Measurements from ENCODE around the gene PHOX2A.

PHOX2A gene

DNA sequence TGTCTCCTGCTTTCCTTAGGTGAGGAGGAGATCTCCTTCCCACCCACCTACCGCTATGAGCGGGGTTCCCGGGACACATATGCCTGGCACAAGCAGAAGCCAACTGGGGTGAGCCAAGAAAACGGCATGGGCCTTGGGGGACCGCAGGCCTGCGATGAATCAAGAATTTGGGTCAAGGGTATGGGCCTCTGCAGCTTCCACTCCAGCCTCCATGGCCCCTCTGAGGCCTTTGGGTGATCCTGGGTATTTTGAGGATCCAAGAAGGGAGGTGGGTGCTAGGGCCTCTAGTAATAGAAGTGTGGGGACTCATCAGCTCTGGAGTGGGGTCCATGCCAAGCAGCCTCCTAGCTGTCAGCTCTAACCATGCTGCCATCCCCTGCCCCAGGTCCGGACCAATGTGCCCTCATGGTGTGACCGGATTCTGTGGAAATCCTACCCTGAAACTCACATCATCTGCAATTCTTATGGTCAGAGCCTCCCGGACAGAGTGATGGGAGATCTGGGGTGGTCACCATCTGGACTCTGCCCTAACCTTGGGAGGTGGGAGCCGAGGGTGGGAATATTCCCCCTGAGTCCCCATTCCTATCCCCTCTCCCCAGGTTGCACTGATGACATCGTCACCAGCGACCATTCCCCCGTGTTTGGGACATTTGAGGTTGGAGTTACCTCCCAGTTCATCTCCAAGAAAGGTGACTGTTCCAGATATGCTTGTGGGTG lies 10.8 kb downstream of the PHOX2A start:
- H3K4me3 ChIP-seq (ENCODE audit: low read length): no peak overlapping the region
- peaks cover 5% of the 10 kb centered on the region; the same call in 1 of the 2 replicates for H3K4me1 ChIP-seq (ENCODE audit: insufficient read depth, low read length)
- no peak overlapping the region for H3K9ac ChIP-seq (ENCODE audit: low read depth, low read length)
- H3K36me3 ChIP-seq (ENCODE audit: insufficient read depth, low read length): peaks cover 93% of the 10 kb centered on the region
- H3K27me3 ChIP-seq (ENCODE audit: insufficient read depth, low read length): no peaks in the 10 kb centered on the region
- no peak overlapping the region for H3K27ac ChIP-seq (ENCODE audit: low read depth, low read length)
- H3K9me3 ChIP-seq (ENCODE audit: insufficient read depth, low read depth, low read length): no peaks in the 10 kb centered on the region
- 95% methylated on average over 12 of the region's 13 CpGs for WGBS

DNA sequence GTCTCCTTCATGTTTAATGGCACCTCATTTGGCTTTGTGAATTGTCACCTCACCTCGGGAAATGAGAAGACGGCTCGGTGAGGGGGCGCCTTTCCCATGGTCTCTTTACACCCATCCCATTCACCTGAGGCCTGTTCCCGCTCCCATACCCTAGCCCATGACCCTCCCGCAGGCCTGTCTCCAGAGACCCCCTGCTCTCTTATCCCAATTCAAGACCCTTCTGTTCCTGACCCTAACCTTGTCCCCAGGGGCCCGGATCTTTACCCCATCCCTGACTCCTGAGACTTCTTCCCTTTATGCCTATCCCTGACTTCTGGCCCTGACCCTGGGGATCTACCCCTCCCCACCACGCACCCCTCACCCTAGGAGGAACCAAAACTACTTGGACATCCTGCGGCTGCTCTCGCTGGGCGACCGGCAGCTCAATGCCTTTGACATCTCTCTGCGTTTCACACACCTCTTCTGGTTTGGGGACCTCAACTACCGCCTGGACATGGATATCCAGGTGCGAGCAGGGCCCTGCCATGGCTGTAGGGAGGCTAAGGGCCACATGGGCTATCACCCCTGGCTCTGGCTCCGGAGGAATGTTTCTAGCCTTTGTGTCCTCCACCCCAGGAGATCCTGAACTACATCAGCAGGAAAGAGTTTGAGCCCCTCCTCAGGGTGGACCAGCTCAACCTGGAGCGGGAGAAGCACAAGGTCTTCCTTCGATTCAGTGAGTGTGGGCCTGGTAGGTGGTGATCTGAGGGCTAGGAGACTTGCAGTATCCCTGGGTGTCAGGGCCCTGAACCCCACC lies 11.5 kb downstream of the PHOX2A start:
- Histone ChIP-seq H3K9ac (ENCODE audit: low read depth, low read length) (no peak overlapping the region), H3K27me3 (ENCODE audit: insufficient read depth, low read length) (no peaks in the 10 kb centered on the region), H3K36me3 (ENCODE audit: insufficient read depth, low read length) (peaks cover 97% of the 10 kb centered on the region), H3K4me3 (ENCODE audit: low read length) (no peak overlapping the region), H3K9me3 (ENCODE audit: insufficient read depth, low read depth, low read length) (no peaks in the 10 kb centered on the region), H3K4me1 (ENCODE audit: insufficient read depth, low read length) (peaks cover under 1% of the 10 kb centered on the region; the same call in 1 of the 2 replicates), H3K27ac (ENCODE audit: low read depth, low read length) (no peak overlapping the region)
- WGBS: 96% methylated on average over 18 of the region's 18 CpGs

DNA sequence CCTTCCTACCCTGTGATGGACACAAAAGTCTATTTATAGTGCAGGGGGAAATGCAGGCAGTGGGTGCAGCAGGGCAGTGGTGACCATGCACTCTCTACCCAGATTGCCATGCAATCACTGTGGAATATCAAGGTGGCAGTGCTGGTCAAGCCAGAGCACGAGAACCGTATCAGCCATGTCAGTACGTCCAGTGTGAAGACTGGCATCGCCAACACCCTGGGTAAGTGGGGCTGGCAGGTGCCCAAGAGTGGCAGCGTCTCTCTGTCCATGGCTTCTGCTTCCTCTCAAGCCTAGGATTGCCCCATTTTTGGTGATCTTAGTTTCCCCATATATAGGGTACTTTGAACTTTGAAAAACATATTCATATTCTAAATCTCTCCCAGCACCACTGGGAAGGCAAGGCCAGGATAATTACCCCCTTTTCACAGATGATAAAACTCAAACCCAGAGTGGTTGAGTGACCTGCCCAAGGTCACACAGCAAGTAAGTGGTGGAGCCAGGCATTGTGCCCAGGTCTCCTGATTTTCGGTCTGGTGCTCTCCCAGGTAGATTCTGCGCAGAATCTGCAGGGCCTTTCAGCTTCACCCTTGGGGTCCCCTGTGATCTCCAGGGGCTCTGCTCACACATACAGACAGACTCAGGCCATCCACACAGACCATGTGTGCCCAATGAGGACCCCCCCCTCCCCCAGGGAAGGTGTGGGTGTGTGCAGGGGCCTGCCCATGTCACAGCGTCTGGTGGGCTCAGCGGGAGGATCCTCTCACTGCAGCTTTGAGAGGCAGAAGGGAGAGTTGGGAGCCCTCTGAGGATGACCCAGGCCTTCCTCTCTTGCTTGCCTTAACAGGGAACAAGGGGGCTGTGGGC lies 12.3 kb downstream of the PHOX2A start:
- H3K9ac ChIP-seq (ENCODE audit: low read depth, low read length): no peak overlapping the region
- H3K27me3 ChIP-seq (ENCODE audit: insufficient read depth, low read length): no peaks in the 10 kb centered on the region
- H3K36me3 ChIP-seq (ENCODE audit: insufficient read depth, low read length): peaks cover 95% of the 10 kb centered on the region
- H3K9me3 ChIP-seq (ENCODE audit: insufficient read depth, low read depth, low read length): no peaks in the 10 kb centered on the region
- H3K27ac ChIP-seq (ENCODE audit: low read depth, low read length): no peak overlapping the region
- WGBS: 94% methylated on average over 9 of the region's 9 CpGs
- H3K4me1 ChIP-seq (ENCODE audit: insufficient read depth, low read length): 0 out of 2 replicates have a peak, but pooled peaks cover 4% of the 10 kb centered on the region
- no peak overlapping the region for H3K4me3 ChIP-seq (ENCODE audit: low read length)

DNA sequence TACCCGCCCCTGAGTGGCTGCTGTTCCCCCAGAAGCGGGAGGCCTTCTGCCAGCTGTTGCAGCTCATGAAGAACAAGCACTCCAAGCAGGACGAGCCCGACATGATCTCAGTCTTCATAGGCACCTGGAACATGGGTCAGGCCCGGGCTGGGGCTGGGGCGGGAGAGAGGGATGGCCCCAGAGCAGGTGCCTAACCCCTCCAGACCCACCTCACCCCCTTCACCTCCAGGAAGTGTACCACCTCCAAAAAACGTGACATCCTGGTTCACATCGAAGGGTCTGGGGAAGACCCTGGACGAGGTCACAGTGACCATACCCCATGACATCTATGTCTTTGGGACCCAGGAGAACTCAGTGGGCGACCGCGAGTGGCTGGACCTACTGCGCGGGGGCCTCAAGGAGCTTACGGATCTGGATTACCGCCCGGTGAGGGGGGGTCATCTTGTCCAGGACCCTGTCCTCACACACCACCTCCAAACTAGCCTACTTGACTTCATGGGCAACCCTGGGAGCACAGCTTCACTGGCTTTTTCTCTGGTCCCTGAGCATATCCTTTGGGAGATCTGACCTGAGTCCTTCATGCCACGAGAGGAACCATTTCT lies 13.1 kb downstream of the PHOX2A start:
- Histone ChIP-seq H3K4me1 (ENCODE audit: insufficient read depth, low read length) (peaks cover 6% of the 10 kb centered on the region), H3K9ac (ENCODE audit: low read depth, low read length) (no peak overlapping the region), H3K36me3 (ENCODE audit: insufficient read depth, low read length) (peaks cover 87% of the 10 kb centered on the region), H3K27ac (ENCODE audit: low read depth, low read length) (no peak overlapping the region), H3K4me3 (ENCODE audit: low read length) (no peak overlapping the region), H3K27me3 (ENCODE audit: insufficient read depth, low read length) (no peaks in the 10 kb centered on the region), H3K9me3 (ENCODE audit: insufficient read depth, low read depth, low read length) (no peaks in the 10 kb centered on the region)
- WGBS: 95% methylated on average over 18 of the region's 18 CpGs

DNA sequence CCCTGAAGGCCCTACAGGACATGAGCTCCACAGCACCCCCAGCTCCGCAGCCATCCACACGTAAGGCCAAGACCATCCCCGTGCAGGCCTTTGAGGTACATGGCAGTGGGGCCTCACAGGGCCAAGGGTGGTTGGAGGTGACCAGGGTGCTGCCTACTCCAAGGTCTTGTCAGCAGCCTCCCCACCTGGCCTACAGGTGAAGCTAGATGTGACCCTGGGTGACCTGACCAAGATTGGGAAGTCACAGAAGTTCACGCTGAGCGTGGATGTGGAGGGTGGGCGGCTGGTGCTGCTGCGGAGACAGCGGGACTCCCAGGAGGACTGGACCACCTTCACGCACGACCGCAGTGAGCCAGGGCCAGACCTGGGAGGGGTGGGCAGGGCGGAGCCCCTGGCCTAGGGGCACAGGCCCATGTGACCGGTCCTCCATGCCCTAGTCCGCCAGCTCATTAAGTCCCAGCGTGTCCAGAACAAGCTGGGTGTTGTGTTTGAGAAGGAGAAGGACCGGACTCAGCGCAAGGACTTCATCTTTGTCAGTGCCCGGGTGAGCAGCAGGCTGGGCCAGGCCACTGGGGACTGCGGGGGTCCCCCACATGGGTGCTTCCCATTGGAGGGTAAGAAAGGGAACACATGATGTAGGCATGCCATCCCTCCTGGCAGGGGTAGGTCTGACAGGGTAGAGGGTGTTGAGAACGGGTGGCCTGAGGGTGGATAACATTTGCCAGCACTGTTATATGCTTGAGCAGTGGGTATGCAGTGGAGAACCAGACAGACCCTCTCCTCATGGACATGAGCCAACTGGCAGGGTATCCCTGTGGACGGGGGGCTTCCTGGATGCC lies 13.8 kb downstream of the PHOX2A start:
- H3K36me3 ChIP-seq (ENCODE audit: insufficient read depth, low read length): peaks cover 82% of the 10 kb centered on the region
- H3K9ac ChIP-seq (ENCODE audit: low read depth, low read length): no peak overlapping the region
- H3K4me1 ChIP-seq (ENCODE audit: insufficient read depth, low read length): peaks cover 11% of the 10 kb centered on the region
- WGBS: 97% methylated on average over 21 of the region's 21 CpGs
- H3K9me3 ChIP-seq (ENCODE audit: insufficient read depth, low read depth, low read length): no peaks in the 10 kb centered on the region
- H3K27ac ChIP-seq (ENCODE audit: low read depth, low read length): no peak overlapping the region
- H3K4me3 ChIP-seq (ENCODE audit: low read length): no peak overlapping the region
- H3K27me3 ChIP-seq (ENCODE audit: insufficient read depth, low read length): no peaks in the 10 kb centered on the region

DNA sequence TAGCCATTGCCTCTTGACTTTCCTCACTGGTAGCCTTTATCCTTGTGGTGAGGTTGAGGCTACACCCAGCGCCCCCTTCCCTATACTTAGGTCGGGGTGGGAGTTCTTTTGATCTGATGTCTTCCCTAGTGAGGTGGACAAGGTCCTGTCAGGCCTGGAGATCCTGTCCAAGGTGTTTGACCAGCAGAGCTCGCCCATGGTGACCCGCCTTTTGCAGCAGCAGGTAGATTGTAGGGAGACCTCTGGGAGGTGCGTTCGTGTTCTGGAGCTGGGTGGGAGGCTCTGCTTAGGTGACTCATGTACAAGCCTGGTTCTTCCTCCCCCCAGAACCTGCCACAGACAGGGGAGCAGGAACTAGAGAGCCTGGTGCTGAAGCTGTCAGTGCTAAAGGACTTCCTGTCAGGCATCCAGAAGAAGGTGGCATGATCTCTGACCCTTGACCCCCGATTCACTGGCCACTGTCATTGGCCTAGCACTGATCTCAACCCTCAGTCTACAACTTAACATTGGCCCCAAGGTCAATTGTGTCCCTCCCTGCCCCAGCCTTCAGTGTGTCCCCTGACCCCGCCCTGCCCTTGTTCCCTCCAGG lies 14.5 kb downstream of the PHOX2A start:
- WGBS: 92% methylated on average over 8 of the region's 8 CpGs
- Histone ChIP-seq H3K27me3 (ENCODE audit: insufficient read depth, low read length) (no peaks in the 10 kb centered on the region), H3K4me3 (ENCODE audit: low read length) (no peak overlapping the region), H3K4me1 (ENCODE audit: insufficient read depth, low read length) (peaks cover 11% of the 10 kb centered on the region), H3K9me3 (ENCODE audit: insufficient read depth, low read depth, low read length) (no peaks in the 10 kb centered on the region), H3K27ac (ENCODE audit: low read depth, low read length) (no peak overlapping the region), H3K9ac (ENCODE audit: low read depth, low read length) (no peak overlapping the region), H3K36me3 (ENCODE audit: insufficient read depth, low read length) (peaks cover 75% of the 10 kb centered on the region)

DNA sequence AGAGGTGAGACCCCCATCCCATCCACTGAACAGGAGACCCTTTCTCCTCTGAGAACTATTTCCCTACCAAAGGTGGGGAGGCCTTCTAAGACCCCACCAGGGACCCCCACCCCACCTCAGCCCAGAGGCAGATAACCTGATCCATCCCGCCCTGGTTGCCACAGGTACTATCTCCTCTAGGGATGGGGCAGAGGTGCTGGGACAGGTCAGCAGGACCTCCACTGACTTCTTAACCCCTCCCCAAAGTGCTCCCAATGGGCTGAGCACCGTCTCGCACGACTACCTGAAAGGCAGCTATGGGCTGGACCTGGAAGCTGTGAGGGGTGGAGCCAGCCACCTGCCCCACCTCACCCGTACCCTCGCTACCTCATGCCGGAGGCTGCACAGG lies 15.1 kb downstream of the PHOX2A start:
- WGBS: 91% methylated on average over 7 of the region's 7 CpGs
- Histone ChIP-seq H3K9ac (ENCODE audit: low read depth, low read length) (no peak overlapping the region), H3K27ac (ENCODE audit: low read depth, low read length) (no peak overlapping the region), H3K9me3 (ENCODE audit: insufficient read depth, low read depth, low read length) (no peaks in the 10 kb centered on the region), H3K4me1 (ENCODE audit: insufficient read depth, low read length) (peaks cover 11% of the 10 kb centered on the region), H3K27me3 (ENCODE audit: insufficient read depth, low read length) (no peaks in the 10 kb centered on the region), H3K4me3 (ENCODE audit: low read length) (no peak overlapping the region), H3K36me3 (ENCODE audit: insufficient read depth, low read length) (peaks cover 69% of the 10 kb centered on the region)

DNA sequence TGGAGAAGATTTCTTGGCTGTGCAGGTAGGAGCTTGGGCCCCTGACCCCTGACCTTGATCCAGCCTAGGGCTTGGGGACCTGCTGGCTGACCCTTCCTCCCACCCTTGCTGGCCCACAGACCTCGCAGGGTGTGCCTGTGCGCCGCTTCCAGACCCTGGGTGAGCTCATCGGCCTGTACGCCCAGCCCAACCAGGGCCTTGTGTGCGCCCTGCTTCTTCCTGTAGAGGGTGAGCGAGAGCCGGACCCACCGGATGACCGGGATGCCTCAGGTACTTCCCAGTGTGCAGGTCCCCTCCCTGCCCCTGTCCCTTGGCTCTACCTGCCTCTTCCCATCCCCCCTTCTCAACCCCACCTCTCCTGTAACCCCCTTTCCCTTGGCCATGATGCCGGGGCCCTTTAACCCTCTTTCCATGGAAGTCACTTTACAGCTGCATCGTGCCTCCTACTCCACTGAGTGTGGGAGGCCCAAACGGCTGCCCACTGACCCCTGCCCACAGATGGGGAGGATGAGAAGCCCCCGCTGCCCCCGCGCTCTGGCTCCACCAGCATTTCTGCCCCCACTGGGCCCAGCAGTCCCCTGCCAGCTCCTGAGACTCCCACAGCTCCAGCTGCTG lies 15.6 kb downstream of the PHOX2A start:
- Histone ChIP-seq H3K27me3 (ENCODE audit: insufficient read depth, low read length) (no peaks in the 10 kb centered on the region), H3K9ac (ENCODE audit: low read depth, low read length) (no peak overlapping the region), H3K4me1 (ENCODE audit: insufficient read depth, low read length) (peaks cover 11% of the 10 kb centered on the region), H3K36me3 (ENCODE audit: insufficient read depth, low read length) (peaks cover 64% of the 10 kb centered on the region), H3K27ac (ENCODE audit: low read depth, low read length) (no peak overlapping the region), H3K9me3 (ENCODE audit: insufficient read depth, low read depth, low read length) (no peaks in the 10 kb centered on the region), H3K4me3 (ENCODE audit: low read length) (no peak overlapping the region)
- WGBS: 95% methylated on average over 16 of the region's 16 CpGs

DNA sequence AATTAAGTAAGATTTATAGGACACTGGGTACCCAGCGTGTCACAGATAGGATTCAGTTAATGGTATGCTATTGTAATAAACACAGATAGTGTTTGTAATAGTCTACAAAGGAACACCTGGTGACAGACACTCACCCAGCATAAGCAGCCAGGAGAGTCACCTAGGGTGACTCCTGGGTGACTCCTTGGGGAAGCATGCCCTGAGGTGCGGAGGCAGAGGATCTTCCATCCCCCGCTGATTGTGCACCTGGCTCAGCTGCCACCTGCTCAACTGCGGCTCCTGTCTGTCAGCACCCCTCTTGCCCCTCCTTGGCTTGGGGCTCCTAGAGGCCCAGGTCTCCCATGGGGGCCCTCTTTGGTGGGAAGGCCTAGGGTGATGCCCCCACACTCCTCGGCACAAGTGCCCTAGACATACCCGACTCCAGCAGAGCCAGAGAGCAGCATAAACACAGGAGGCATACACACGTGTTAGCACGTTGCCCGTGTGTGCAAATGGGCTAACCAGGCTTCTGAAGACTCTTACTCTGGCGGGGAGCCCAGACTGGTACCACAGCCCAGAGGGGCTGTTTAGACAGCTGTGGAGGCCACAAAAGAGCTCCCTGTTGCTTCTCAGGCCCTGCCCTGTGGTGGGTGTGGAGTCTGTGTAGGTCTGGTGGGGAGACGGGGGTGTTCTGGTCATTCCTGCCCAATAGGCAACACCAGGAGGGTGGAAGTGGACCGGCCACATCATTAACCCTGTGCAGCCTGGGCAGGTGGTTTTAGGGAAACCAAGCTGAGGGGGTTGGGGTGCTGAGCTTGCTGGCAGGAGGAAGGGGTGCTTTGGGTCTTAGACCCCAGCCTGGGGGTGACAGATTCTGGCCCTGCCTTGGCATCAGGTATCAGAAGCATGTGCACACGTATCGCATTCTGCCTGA lies 16.4 kb downstream of the PHOX2A start:
- no peaks in the 10 kb centered on the region for H3K9me3 ChIP-seq (ENCODE audit: insufficient read depth, low read depth, low read length)
- H3K27ac ChIP-seq (ENCODE audit: low read depth, low read length): no peak overlapping the region
- peaks cover 14% of the 10 kb centered on the region for H3K4me1 ChIP-seq (ENCODE audit: insufficient read depth, low read length)
- 93% methylated on average over 14 of the region's 14 CpGs for WGBS
- no peak overlapping the region for H3K4me3 ChIP-seq (ENCODE audit: low read length)
- H3K9ac ChIP-seq (ENCODE audit: low read depth, low read length): no peak overlapping the region
- H3K36me3 ChIP-seq (ENCODE audit: insufficient read depth, low read length): peaks cover 56% of the 10 kb centered on the region
- H3K27me3 ChIP-seq (ENCODE audit: insufficient read depth, low read length): no peaks in the 10 kb centered on the region

Data from HUES64 (cell line).